Stimulated activated CD4-positive, alpha-beta T cell treated with anti-CD3 and anti-CD28 coated beads, TNF-alpha, amount 100 ng/mL, for 24 hours (primary cell): ENCODE results near the gene GDF2.

Experiments
- DNase-seq, 3 experiments: peaks; one replicate each; pipeline ENCODE4 v3.0.0-alpha.2; 2020; ENCODE audit warnings: low read depth in 3 of 3

GDF2 gene

GRCh38 chr10:47332946-47333345 lies 10.7 kb downstream of the GDF2 start:
- DNase-seq: no peak

DNA sequence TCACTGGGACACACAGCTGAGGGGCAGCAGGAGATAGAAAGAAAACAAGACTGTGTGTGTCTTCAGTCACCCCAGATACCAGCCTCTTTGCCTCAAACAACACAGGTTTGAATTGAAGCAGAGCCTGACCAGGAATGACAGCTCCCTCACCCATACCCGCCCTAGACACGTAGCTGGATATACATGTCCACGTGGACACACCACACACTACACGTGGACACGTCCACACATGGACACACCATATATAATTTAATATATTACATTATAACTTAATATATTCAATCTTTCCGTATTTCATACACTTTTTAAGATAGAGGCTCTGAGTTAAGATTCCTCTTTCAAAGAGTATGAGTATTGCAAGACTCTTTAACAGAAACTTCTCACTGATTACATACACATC lies 11.3 kb downstream of the GDF2 start:
- DNase-seq: no peak

- no peak for DNase-seq
Observed at GRCh38 chr10:47334466-47335295, 12.4 kb downstream of the GDF2 start.

GRCh38 chr10:47335906-47336305 lies 13.7 kb downstream of the GDF2 start:
- DNase-seq: no peak

GRCh38 chr10:47336387-47337134 lies 14.3 kb downstream of the GDF2 start:
- DNase-seq: no peak

GRCh38 chr10:47337310-47337709 lies 15.1 kb downstream of the GDF2 start:
- DNase-seq: no peak

- no peak for DNase-seq
Observed at GRCh38 chr10:47339186-47339735, 17.0 kb downstream of the GDF2 start.

DNA sequence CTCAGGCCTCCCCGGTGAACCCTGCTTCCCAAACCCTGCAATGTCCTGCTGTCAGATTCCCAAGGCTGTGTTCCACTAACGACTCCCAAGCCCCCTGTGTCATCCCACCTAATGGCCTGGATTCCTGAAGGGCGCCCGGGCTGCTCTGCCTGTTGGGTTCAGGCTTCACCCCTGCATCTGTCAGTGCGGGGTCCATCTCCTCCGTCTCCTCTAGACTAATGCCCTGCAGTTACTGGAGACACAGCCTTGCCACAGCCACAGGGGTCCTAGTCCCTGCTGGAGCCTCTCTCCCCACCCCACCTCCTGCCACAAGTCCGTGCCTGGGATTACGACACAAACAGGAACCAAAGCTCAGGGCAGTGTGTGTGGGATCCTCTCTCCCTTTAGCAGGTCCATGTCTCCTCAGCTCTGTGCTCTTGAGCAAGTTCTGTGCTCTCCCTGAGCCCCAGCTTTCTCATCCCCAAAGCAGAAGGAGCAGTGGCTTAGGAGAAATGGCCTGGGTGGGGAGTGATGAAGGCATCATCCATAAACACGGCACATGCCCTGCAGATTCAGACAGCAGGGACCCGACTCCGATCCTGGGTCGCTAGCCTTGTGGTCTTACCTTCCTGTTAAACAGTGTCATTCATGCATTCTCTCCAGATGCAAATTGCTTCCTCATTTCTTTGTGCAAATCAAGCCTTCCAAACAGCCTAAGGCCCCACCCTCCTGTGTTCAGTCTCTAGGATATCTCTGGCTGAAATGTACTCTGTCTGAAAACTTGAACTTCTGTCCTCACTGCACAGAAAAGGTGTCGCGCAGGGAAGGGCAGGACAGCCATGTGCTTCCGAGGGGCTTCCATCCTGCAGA lies 17.7 kb downstream of the GDF2 start:
- no peak for DNase-seq

- peak; percentile 57 to 67 (median 58) for DNase-seq
Observed at GRCh38 chr10:47340608-47341170, 18.4 kb downstream of the GDF2 start.

- DNase-seq: no peak
Observed at GRCh38 chr10:47344996-47345870, 23.0 kb downstream of the GDF2 start.

DNA sequence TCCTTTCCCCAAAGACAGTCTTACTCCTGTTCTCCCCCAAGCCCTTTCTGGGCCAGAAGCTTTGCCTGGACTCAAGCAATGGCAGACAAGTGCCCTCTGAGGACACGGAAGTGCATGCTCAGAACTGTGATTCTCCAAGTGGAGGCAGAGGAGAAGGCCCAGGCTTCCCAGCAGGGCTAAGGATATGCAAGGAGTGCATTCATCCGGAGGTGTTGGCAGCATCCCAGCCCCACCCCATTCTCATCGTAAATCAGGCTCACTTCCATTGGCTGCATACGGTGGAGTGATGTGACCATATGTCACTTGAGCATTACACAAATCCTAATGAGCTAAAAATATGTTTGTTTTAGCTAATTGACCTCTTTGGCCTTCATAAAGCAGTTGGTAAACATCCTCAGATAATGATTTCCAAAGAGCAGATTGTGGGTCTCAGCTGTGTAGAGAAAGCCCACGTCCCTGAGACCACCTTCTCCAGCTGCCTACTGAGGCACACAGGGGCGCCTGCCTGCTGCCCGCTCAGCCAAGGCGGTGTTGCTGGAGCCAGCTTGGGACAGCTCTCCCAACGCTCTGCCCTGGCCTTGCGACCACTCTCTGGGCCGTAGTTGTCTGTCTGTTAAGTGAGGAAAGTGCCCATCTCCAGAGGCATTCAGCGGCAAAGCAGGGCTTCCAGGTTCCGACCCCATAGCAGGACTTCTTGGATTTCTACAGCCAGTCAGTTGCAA lies 24.5 kb downstream of the GDF2 start:
- no peak for DNase-seq

GRCh38 chr10:47347303-47347675 lies 25.0 kb downstream of the GDF2 start:
- DNase-seq: no peak

DNA sequence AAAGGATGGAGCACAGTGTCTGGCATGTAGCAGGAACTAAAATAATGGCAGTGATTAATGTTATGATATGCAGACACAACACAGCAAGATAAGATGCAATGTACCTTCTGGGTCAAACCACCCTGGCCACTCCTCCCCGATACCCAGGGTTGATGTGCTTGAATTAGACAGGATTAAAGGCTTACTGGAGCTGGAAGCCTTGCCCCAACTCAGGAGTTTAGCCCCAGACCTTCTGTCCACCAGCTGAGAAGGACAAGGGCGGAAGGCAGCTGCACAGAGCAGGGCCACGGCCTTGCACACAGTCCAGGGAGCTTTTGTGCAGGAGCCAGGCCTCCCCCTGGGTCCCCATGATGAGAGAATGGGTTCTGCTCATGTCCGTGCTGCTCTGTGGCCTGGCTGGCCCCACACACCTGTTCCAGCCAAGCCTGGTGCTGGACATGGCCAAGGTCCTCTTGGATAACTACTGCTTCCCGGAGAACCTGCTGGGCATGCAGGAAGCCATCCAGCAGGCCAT lies 25.9 kb downstream of the GDF2 start, which contains the start of gene RBP3:
Gene RBP3 (plus strand): TSS at position 226 of the 514 bp plus-strand sequence. CDS start 122 bp downstream, at position 348.
- DNase-seq: no peak

DNA sequence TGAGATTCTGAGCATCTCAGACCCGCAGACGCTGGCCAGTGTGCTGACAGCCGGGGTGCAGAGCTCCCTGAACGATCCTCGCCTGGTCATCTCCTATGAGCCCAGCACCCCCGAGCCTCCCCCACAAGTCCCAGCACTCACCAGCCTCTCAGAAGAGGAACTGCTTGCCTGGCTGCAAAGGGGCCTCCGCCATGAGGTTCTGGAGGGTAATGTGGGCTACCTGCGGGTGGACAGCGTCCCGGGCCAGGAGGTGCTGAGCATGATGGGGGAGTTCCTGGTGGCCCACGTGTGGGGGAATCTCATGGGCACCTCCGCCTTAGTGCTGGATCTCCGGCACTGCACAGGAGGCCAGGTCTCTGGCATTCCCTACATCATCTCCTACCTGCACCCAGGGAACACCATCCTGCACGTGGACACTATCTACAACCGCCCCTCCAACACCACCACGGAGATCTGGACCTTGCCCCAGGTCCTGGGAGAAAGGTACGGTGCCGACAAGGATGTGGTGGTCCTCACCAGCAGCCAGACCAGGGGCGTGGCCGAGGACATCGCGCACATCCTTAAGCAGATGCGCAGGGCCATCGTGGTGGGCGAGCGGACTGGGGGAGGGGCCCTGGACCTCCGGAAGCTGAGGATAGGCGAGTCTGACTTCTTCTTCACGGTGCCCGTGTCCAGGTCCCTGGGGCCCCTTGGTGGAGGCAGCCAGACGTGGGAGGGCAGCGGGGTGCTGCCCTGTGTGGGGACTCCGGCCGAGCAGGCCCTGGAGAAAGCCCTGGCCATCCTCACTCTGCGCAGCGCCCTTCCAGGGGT lies 26.6 kb downstream of the GDF2 start:
- no peak for DNase-seq

DNA sequence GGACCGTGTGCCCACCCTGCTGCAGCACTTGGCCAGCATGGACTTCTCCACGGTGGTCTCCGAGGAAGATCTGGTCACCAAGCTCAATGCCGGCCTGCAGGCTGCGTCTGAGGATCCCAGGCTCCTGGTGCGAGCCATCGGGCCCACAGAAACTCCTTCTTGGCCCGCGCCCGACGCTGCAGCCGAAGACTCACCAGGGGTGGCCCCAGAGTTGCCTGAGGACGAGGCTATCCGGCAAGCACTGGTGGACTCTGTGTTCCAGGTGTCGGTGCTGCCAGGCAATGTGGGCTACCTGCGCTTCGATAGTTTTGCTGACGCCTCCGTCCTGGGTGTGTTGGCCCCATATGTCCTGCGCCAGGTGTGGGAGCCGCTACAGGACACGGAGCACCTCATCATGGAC lies 27.3 kb downstream of the GDF2 start:
- no peak for DNase-seq

GRCh38 chr10:47349941-47350371 lies 27.7 kb downstream of the GDF2 start:
- DNase-seq: no peak

DNA sequence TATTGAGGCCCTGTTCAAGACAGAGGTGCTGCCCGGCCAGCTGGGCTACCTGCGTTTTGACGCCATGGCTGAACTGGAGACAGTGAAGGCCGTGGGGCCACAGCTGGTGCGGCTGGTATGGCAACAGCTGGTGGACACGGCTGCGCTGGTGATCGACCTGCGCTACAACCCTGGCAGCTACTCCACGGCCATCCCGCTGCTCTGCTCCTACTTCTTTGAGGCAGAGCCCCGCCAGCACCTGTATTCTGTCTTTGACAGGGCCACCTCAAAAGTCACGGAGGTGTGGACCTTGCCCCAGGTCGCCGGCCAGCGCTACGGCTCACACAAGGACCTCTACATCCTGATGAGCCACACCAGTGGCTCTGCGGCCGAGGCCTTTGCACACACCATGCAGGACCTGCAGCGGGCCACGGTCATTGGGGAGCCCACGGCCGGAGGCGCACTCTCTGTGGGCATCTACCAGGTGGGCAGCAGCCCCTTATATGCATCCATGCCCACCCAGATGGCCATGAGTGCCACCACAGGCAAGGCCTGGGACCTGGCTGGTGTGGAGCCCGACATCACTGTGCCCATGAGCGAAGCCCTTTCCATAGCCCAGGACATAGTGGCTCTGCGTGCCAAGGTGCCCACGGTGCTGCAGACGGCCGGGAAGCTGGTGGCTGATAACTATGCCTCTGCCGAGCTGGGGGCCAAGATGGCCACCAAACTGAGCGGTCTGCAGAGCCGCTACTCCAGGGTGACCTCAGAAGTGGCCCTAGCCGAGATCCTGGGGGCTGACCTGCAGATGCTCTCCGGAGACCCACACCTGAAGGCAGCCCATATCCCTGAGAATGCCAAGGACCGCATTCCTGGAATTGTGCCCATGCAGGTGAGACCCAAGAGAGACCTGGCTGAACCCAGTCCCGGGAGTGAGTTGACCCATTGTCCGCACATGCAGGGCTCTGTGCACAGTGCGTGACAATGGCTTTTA lies 28.7 kb downstream of the GDF2 start:
- DNase-seq: no peak
